Islet of Langerhans (tissue), 1 donor: Measurements from ENCODE around the gene TSPAN14.
"Not testable (repeated sequence)": the region's sequence is repeated elsewhere in the genome, so short reads cannot be mapped to it uniquely, and the experiment has no call there.

Experiments used
- FAIRE-seq: peaks from one replicate; lab custom pipeline; 2011; peaks lifted over from hg19 to GRCh38; lab: Jason Lieb, UNC

Gene TSPAN14

GRCh38 chr10:80528185-80528700 lies 74.1 kb downstream of the TSPAN14 start:
- FAIRE-seq: no peak

- FAIRE-seq: no peak
Observed at GRCh38 chr10:80528901-80529300, 74.8 kb downstream of the TSPAN14 start.

DNA sequence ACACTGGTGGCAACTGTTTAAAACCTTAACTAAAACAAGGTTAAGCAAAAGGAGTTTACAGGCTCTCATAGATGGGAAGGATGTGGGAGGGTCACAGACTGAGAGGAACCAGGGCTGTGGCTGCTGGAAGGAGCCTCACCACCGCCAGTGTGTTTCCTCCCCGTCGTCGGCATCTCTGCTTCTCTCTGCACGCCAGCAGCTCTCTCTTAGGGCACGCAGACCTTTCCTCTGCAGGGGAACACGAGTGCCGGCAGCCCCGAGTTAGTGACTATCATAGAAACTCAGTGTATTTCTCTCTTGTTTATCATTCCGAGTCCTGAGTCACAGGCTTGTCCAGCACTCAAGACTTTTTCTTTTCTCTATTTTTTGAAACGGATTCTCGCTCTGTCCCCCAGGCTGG lies 75.5 kb downstream of the TSPAN14 start:
- FAIRE-seq: no peak

GRCh38 chr10:80530251-80530650 lies 76.1 kb downstream of the TSPAN14 start:
- no peak for FAIRE-seq

- FAIRE-seq: no peak
Observed at GRCh38 chr10:80530816-80531215, 76.7 kb downstream of the TSPAN14 start.

GRCh38 chr10:80532571-80532970 lies 78.5 kb downstream of the TSPAN14 start:
- FAIRE-seq: no peak

GRCh38 chr10:80534059-80534458 lies 79.9 kb downstream of the TSPAN14 start:
- not testable (repeated sequence) for FAIRE-seq

GRCh38 chr10:80534646-80535045 lies 80.5 kb downstream of the TSPAN14 start:
- FAIRE-seq: not testable (repeated sequence)

DNA sequence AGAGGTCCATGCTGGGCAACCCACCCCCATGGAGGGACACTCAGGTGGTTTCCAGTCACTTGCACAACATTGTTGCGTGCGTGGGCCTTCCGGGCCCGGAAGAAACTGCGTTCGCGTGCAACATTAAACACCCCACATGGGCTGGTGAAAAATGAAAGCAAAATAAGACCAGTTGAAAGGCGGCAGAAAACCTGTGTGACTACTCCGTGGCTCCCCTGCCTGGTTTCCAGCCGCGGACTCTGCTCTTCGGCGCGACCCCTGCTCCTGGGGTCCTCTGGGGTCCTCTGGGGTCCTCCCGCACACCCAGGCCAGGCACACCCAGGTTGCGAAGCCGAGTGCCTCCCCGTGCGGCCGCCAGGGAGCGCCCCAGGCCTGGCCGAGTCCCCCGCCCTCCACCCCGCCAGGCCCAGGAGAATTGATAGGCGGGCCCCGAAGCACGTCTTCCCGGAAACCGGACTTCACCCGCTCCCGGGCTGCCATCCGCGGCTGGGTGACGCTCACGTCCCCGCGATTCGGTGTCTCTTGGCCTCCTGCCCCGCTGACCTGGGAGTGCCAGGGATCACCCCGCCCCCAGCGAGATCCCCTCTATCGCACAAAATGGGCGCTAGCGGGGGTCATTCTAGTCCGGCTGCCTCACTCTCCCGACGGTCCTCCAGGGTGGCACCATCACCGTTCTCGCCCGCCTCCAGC lies 81.7 kb downstream of the TSPAN14 start:
- FAIRE-seq: no peak

DNA sequence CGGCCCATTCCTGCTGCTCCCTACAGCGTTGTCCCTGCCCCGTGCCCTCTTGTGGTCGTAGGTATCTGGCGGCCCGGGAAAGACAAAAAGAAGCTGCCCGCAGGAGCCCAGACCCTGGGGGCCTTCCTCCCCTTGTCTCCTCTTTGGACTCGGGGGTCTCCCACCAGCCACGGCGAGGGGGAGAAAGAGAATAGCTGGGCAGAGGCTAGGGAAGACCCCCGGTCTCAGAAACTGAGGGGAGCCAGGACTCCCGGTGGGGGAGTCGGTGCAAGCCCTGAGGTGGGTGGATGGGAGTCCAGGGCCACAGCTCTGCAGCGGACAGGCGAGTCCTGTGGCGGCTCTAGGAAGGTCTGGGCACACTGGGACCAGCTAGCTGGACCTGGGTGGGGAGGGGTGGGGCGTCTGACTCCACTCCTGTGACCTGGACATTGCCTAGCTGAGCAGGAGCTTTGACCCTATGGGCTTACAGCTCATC lies 82.3 kb downstream of the TSPAN14 start:
- no peak for FAIRE-seq

DNA sequence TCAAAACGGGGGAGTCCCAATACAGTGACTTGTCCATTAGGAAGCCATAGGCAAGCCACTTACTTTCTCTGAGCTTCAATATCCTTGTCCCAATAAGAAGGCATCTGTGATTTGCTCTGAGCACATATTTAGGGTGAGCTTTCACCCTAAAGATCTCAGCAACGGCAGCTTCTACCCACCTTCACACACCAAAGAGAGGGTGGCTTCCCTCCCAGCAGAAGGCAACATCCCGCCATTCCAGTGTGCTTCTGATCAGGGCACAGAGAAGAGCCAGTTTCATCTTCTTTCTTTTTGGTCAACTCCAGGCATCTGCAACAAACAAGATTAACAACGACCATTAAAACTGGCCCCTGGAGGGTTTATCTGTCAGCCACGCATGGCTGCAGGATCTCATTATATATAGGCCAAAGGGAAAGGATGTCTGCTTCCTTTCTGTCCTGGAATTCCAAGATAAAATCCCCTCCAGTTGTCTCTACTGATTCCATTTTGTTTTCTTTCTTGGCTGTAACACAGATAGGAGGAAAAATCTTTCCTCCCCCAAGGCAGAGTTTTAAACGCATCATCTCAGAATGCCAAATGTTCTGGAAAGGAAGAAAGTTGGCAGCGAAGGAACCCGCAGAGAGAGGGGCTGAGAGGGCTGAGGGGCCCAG lies 83.1 kb downstream of the TSPAN14 start:
- no peak for FAIRE-seq

DNA sequence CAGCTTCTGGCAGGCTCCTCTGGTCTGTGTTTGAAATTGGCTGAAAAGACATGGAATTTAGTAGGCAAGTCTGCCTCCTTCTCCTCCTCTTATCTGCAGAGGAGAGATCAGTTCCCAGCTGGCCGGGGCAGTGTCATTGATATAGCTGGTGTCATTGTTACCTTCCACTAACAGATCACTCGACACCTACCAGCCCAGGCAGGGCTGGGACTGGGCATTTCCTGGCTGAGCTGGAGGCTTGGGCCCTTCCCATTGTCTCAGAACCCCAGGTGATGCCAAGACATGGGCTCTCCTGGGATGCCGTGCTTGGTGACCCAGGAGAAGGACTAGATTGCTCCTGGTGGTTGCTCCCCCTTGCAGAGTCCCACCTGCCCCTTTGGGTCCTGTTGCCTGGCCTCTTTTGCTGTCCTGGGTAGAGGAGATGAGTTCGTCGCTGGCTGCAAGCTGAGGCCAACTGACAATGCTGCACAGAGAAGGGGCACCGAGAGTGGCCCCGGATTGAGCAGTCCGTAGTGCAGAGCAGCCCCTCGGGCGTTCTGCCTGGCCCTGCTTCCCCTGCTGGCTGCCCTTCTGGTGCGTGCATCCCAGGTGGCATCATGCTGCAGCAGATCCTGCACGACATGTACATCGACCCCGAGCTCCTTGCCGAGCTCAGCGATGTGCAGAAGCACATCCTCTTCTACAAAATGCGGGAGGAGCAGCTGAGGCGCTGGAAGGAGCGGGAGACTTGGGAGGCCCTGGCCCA lies 83.8 kb downstream of the TSPAN14 start, which contains the start of gene SH2D4B:
TSS of gene SH2D4B (plus strand) at position 167 of the 745 bp plus-strand sequence. CDS start at position 597, 430 bp downstream.
- no peak for FAIRE-seq

DNA sequence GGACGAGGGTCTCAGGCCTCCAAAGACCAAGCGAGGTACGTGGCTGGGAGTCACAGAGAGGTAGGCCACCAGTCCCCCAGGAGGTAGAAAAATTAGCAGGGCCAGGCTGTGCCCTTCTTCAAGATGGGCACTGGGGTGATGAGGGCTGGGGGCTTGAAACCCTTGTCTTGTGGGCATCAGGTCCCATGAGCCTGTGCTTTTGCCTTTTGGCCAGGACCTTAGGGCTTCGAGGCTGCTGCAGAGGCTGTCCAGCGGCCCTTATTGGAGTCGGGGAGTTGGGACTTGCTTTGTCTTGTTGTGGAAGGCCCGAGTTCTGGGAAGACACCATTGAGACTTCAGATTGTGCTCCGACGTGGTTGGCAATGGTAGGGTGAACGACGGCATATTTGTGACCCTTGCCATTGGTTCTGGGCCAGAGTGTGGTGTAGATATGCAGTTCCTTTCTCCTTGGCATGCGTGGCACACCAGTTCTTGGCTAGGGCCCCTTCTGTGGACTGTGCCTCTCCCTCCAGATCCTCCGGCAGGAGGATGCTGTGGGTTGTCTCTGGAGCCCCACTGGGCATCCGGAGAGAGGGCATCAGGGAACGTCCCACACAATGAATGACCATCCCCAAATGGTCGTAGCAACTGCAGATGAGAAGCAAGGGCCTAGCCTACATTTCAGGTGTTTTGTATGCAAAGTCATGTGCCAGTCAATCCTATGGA lies 84.5 kb downstream of the TSPAN14 start:
- FAIRE-seq: no peak

GRCh38 chr10:80539421-80540031 lies 85.4 kb downstream of the TSPAN14 start:
- no peak for FAIRE-seq

DNA sequence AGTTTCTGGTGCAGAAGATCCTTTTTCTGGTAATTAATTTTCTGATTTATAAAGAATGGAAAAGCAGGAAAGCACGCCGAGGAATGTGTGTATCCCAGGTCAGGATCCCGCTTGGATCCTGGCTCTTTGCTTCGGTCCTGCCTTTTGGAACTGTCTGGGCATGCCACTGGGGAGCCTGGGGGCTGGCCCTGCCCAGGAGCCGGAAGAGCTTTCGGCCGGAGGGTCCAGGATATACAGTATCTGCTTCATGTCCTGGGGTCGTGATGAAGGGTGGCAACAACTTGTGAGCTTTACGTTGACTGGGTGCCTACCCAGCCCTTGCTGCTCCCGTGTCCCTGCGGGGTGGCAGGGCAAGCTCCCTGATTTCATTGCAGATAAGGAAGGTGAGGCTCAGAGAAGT lies 86.0 kb downstream of the TSPAN14 start:
- no peak for FAIRE-seq

DNA sequence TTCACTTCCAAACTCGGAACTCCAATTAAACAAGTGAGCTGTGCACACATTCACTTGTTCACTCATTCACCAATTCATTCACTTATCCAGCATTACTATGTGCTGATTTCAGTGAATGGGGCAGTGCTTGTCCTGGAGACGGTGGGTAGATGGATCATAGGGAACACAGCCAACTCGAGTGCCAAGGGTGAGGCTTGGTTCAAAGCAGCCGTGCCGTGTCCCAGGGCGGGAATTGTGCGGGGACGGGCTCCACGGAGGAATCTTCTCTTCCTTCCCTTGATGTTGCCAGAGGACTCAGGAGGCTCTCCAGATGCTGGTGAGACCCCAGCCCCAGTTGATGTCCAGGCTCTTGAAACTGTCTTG lies 86.5 kb downstream of the TSPAN14 start:
- FAIRE-seq: no peak

DNA sequence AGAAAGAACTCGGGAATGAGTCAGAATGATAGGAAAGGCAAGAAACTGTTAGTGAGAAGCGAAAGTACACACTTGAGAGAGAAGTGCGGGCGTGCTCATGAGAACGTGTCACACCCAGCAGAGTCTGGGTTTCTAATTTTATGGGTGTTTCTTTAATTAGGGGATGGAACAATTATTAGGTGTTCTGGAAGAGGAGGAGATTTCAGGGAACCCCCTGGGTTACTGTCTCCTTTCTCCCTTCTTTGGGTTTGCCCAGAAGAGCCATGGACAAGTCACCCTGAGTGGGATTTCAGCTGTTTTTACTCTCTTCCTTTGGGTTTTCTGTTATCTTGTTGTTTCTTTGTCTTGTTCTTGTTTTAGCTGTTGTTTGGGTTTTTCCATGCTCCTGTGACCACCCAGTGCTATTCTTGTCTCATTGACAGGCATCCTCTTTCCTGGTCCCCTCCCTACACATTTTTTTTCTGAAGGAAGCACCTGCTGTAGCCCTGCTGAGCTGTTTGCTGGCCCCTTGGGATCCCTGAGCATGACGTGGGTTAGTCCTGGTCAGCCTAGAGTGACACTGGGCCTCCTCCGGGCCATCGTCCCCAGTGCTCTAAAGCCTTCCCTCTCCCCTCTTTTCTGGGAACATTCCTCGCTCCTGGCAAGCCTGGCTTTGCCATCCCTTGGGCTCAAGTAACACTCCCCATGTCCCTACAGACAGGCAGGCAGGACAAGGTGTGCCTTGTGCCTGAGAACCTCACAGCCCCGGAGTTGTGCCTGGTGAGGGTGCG lies 87.1 kb downstream of the TSPAN14 start:
- no peak for FAIRE-seq

DNA sequence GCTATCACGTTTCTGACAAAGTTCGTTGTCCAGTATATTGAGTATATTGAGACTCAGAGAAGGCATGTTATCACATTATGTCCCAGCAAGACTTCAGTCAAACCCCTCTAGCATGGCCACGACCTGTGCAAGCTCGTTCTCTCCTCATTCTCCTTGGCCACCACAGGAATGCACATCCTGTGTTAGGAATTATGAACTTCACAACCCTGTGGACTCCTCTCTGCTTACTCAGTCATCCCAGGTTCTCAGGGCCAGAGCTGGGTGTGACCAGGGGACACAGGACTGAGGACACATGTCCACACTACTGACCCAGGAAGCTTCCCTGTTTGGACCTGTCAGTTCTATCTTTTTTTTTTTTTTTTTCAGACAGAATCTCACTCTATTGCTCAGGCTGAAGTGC lies 87.9 kb downstream of the TSPAN14 start:
- FAIRE-seq: no peak

DNA sequence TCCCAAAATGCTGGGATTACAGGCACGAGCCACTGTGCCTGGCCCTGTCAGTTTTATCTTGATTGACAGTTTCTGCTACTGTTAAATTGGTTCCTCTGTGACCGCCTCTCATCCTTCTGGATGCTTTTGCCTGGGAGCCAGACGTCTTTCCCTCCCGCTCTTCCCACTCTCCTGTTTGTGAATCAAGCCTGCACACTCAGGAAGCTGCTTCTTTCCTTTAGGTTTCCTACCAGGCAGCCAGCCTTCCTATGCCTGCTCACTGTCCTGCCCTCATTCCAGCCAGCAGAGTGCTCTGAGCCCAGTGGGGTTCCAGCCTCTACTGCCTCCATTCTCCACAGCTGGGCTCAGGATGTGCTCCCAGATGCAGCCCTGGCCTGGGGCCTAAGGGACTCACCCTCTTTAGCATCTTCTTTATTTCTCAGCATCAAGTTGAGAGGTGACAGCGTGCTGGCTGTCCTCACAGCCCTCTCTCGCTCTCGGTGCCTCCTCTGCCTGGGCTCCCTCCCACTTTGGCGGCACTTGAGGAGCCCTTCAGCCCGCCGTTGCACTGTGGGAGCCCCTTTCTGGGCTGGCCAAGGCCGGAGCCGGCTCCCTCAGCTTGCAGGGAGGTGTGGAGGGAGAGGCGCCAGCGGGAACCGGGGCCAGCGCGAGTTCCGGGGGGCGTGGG lies 88.7 kb downstream of the TSPAN14 start:
- FAIRE-seq: no peak

- FAIRE-seq: not testable (repeated sequence)
Observed at GRCh38 chr10:80543319-80543672, 89.2 kb downstream of the TSPAN14 start.
